Measurements from ENCODE around the gene BTRC.

Gene BTRC

DNA sequence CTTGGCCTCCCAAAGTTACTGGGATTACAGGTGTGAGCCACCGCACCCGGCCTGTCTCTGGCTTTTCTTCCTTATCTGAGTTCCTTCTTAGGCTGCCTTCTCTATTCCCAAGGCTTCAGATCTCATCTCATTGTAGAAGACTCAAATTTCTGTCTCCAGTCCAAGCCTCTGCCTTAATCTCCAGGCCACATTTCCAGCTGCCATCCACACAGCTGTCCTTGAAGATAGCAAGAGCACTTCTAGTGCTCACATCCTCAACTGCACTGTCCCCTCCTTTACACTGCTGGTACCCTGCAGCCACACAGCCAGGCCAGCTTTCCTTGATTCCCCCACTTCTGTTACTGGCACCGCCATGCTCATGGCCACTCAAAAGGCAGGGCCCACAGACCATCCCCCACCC, 198.5 kb downstream of the BTRC start:
- Histone ChIP-seq H3K27ac (ENCODE audit: insufficient read depth, low read depth, low read length, poor library complexity, severe bottlenecking) (no peak overlapping the region), H3K27me3 (ENCODE audit: control insufficient read depth, insufficient read depth, low read length, poor library complexity, severe bottlenecking) (no peaks in the 10 kb centered on the region), H3K36me3 (ENCODE audit: control insufficient read depth, insufficient read depth, low read length) (no peaks in the 10 kb centered on the region), H3K4me3 (ENCODE audit: insufficient read depth, low read depth, low read length) (no peak overlapping the region), H3K4me1 (ENCODE audit: control insufficient read depth, insufficient read depth, low read length) (no peaks in the 10 kb centered on the region), H3K9me3 (ENCODE audit: control insufficient read depth, low read length) (no peaks in the 10 kb centered on the region)
- WGBS, 2 experiments, result 94 to 95% methylated on average over 3 of the region's 3 CpGs

DNA sequence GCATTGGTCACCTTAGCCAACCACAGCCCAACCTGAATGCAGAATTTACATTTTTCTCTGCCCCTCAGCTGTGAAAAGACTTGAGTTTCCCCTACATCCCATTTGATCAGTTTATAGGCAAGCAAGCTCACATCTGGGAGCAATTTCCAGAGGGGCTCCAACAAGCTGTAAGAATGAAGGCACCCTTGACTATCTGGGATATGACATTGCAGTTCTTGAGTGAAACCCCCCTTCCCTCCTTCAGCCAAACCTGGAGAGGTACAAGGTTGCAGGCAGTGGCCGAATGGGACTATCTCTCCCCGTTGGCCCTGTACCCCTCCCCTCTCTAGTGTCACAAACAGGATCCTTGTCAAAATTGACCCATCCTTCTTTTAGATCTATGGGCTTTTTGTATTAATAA, 203.6 kb downstream of the BTRC start:
- Histone ChIP-seq H3K27me3 (ENCODE audit: control insufficient read depth, insufficient read depth, low read length, poor library complexity, severe bottlenecking) (no peaks in the 10 kb centered on the region), H3K36me3 (ENCODE audit: control insufficient read depth, insufficient read depth, low read length) (no peaks in the 10 kb centered on the region), H3K9me3 (ENCODE audit: control insufficient read depth, low read length) (no peaks in the 10 kb centered on the region), H3K4me3 (ENCODE audit: insufficient read depth, low read depth, low read length) (no peak overlapping the region), H3K4me1 (ENCODE audit: control insufficient read depth, insufficient read depth, low read length) (no peaks in the 10 kb centered on the region), H3K27ac (ENCODE audit: insufficient read depth, low read depth, low read length, poor library complexity, severe bottlenecking) (no peak overlapping the region)
- 93 to 95% methylated on average over 2 of the region's 2 CpGs for WGBS, 2 experiments

DNA sequence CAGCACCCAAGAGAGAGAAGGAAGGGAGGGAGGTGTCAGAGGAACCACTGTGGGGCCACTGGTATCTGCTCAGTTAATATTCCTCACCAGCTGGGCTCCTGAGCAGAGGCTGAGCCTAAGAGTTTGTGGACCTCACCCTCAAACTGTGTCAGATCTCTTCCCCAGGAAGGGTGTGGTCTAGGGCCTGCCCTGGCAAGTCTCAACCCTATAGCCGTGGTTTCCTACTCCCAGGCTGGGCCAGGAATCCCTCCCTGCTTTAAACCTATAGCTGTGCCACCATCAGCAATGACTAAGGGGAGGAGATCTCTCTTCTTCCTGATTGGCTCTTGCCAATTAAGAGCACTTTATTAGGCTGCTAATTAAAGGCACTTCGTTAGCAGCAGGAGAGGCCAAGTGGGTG, 204.2 kb downstream of the BTRC start:
- H3K27me3 ChIP-seq (ENCODE audit: control insufficient read depth, insufficient read depth, low read length, poor library complexity, severe bottlenecking), result no peaks in the 10 kb centered on the region
- no peaks in the 10 kb centered on the region for H3K36me3 ChIP-seq (ENCODE audit: control insufficient read depth, insufficient read depth, low read length)
- no peak overlapping the region for H3K27ac ChIP-seq (ENCODE audit: insufficient read depth, low read depth, low read length, poor library complexity, severe bottlenecking)
- H3K9me3 ChIP-seq (ENCODE audit: control insufficient read depth, low read length), result no peaks in the 10 kb centered on the region
- no peak overlapping the region for H3K4me3 ChIP-seq (ENCODE audit: insufficient read depth, low read depth, low read length)
- H3K4me1 ChIP-seq (ENCODE audit: control insufficient read depth, insufficient read depth, low read length), result no peaks in the 10 kb centered on the region
- 85 to 86% methylated on average over 2 of the region's 2 CpGs for WGBS, 2 experiments

DNA sequence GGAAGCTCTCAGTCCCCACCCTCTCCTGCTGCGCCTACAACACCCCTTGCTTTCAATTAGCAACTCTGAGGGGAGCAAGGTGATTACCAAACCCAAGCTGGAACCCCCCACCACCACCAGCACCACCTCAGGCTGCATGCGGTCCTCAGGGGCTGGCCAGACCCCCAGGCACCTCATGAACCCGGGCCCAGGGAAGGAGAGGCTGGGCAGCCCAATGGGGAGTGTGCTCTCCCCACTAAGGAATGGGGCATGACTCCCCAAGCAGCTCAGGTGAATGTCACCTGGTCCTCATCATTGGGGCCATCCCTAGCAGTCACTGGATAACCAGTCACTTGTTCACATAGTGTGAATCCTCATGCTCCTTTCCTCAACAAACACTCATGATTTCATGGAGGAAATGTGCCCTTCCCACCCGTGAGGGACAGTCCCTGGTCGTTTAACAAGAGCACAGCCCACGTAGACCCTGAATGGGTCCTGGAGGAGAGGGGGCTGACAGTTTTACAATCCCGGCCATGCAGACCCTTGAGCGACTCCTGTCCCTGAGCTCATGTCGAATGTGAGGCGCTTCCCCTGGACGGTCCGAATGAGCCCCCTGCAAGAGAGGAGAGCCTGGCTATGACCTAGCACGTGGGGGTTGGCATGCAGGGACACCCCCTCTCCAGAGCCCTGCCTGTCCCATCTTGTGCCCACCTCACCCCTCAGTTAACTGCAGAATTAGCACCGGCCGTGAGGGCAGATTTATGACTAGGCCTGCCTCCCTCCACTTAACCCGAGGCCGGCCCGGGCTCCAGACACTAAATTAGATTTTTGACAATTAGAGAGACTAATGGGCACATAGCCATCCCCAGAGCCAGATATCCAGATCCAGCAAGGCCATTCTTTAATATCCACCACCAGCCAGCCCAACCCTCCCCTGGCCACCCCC, 205.0 kb downstream of the BTRC start:
- Histone ChIP-seq H3K36me3 (ENCODE audit: control insufficient read depth, insufficient read depth, low read length) (no peaks in the 10 kb centered on the region), H3K4me3 (ENCODE audit: insufficient read depth, low read depth, low read length) (no peak overlapping the region), H3K27me3 (ENCODE audit: control insufficient read depth, insufficient read depth, low read length, poor library complexity, severe bottlenecking) (no peaks in the 10 kb centered on the region), H3K27ac (ENCODE audit: insufficient read depth, low read depth, low read length, poor library complexity, severe bottlenecking) (no peak overlapping the region), H3K4me1 (ENCODE audit: control insufficient read depth, insufficient read depth, low read length) (no peaks in the 10 kb centered on the region), H3K9me3 (ENCODE audit: control insufficient read depth, low read length) (no peaks in the 10 kb centered on the region)
- 92 to 93% methylated on average over 18 of the region's 18 CpGs for WGBS, 2 experiments

DNA sequence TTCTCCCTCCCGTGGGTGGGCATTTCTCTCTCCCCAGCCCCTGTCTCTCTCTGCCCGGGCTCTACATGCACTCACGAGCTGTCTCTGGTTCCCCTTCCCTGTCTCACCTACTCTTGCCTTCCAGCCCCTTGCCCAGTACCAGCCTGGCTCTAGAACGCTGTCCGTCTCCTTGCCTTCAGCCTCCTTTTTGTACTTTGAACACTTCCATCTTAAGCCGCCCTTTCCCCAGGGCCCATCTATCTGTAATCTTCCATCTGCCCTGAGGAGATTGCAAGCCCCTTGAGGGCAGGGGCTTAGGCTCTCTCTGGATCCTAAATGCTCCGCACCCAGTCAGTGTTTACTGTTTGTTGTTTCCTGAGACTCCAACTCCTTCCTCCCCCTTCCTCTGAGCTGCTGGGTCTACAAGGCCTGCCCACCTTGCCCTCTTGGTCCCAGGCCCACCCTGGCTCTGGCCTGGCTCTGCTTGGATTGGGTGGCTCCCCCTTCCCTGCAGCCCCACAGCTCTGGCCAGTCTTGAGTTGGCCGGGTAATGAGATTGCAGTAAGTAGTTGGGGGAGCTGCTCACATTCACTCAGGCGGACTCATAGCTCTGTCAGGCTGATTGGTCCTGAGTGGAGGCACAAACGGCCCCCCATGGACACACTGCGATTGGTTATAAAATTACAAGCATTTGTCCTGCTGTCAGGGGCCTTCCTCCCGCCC, 205.8 kb downstream of the BTRC start:
- no peak overlapping the region for H3K4me3 ChIP-seq (ENCODE audit: insufficient read depth, low read depth, low read length)
- H3K27me3 ChIP-seq (ENCODE audit: control insufficient read depth, insufficient read depth, low read length, poor library complexity, severe bottlenecking), result no peaks in the 10 kb centered on the region
- no peaks in the 10 kb centered on the region for H3K4me1 ChIP-seq (ENCODE audit: control insufficient read depth, insufficient read depth, low read length)
- H3K9me3 ChIP-seq (ENCODE audit: control insufficient read depth, low read length), result no peaks in the 10 kb centered on the region
- WGBS, 2 experiments, result 89 to 93% methylated on average over 12 of the region's 12 CpGs
- no peaks in the 10 kb centered on the region for H3K36me3 ChIP-seq (ENCODE audit: control insufficient read depth, insufficient read depth, low read length)
- no peak overlapping the region for H3K27ac ChIP-seq (ENCODE audit: insufficient read depth, low read depth, low read length, poor library complexity, severe bottlenecking)

DNA sequence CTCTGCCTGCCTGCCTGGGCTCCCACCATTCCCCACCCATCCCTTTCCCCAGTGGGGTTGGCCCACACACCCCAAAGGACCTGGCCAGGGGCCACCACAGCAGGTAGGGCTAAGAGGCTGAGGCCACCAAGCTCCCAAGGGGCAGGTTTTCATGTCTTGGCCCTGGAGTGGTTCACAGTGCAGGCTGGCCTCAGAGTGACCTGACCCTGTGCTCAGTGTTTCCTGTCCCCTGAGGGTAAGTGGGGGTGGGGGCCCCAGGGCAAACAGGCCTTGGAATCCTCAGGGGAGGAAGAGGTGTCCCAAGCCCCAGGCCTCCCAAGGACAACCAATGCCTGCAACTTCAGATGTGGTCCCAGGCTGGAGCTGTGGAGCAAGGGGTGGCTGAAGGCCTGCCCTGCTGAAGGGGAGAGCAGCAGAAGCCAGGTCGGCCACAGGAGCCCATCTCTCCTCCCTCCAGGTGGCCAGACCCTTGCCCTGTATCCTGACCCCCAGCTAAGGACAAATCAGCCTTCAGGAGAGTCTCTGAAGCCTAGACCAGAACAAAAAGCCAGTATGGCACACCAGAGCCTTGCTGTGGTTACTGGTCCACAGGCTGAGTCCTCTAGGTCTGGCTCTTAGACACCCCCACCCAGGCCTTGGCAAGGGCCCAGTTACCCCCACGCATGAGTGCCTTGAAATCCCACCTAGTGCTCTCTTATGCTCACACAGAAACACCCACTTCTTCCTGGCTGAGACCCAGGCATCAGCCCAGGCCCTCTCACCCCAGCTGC, 206.5 kb downstream of the BTRC start:
- Histone ChIP-seq H3K27ac (ENCODE audit: insufficient read depth, low read depth, low read length, poor library complexity, severe bottlenecking) (no peak overlapping the region), H3K27me3 (ENCODE audit: control insufficient read depth, insufficient read depth, low read length, poor library complexity, severe bottlenecking) (peaks cover 2% of the 10 kb centered on the region), H3K4me1 (ENCODE audit: control insufficient read depth, insufficient read depth, low read length) (no peaks in the 10 kb centered on the region), H3K36me3 (ENCODE audit: control insufficient read depth, insufficient read depth, low read length) (no peaks in the 10 kb centered on the region), H3K4me3 (ENCODE audit: insufficient read depth, low read depth, low read length) (no peak overlapping the region), H3K9me3 (ENCODE audit: control insufficient read depth, low read length) (no peaks in the 10 kb centered on the region)
- 82 to 89% methylated on average over 2 of the region's 2 CpGs for WGBS, 2 experiments

DNA sequence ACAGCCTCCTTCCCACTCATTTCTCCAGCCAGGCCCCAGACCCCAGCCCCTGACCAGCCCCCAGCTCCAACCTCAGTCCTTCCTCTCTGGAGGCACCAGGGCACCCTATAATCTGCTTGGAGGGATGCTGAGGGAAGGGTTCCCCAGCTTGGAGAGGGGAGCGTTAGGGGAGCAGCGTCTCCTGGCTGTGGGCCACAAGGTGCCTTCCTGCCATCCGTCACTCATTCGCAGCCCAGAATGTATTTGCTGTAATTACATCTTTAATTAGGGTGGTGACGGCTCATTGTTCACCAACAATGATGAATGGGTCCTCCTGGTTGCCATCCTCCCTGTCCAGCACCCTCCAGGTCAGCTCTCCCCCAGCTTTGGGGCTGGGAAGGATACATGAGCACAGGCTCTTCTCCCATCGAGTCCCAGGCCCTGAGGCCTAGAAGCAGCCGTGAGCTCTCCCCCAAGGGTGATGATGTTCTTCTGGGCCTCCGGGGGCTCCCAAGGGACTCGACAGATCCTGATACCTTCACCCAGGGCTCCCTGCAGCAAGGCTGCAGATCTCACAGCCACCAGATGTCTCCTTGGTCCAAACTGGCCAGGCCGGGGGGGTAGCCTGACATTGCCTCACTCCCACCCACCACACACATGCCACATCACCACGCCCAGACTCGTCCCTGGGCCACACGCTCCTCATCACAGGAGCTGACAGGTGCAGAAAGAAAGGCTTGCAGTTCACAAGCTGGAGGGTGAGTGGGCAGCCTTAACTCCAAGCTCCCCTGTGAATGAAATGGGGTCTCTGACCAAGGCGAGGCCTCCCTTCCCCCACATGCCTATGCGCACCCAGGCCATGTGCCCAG, 207.3 kb downstream of the BTRC start:
- Histone ChIP-seq H3K4me1 (ENCODE audit: control insufficient read depth, insufficient read depth, low read length) (no peaks in the 10 kb centered on the region), H3K4me3 (ENCODE audit: insufficient read depth, low read depth, low read length) (no peak overlapping the region), H3K36me3 (ENCODE audit: control insufficient read depth, insufficient read depth, low read length) (no peaks in the 10 kb centered on the region), H3K27ac (ENCODE audit: insufficient read depth, low read depth, low read length, poor library complexity, severe bottlenecking) (no peak overlapping the region), H3K27me3 (ENCODE audit: control insufficient read depth, insufficient read depth, low read length, poor library complexity, severe bottlenecking) (peaks cover 10% of the 10 kb centered on the region), H3K9me3 (ENCODE audit: control insufficient read depth, low read length) (no peaks in the 10 kb centered on the region)
- 93 to 94% methylated on average over 15 of the region's 15 CpGs for WGBS, 2 experiments

DNA sequence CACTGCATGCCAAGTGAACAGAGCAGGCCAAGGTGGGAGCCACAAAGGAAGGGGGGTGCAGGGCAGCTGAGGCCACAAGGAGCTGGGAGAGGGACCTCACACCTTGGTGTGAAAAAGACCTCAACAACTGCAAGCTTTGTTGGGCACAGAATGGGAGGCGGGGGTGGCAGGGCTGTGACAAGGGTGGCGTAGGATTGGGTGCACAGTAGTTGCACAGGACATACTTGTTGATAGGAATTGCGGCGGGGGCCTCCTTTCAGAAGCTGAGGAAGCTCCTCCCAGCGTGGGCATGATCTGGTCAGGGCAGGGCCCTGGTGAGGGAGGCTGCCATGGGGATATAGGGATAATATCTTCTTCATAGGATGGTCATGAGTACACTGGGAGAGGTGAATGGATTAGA, 208.3 kb downstream of the BTRC start:
- H3K27me3 ChIP-seq (ENCODE audit: control insufficient read depth, insufficient read depth, low read length, poor library complexity, severe bottlenecking), result peaks cover 19% of the 10 kb centered on the region
- H3K36me3 ChIP-seq (ENCODE audit: control insufficient read depth, insufficient read depth, low read length), result no peaks in the 10 kb centered on the region
- H3K9me3 ChIP-seq (ENCODE audit: control insufficient read depth, low read length), result no peaks in the 10 kb centered on the region
- 95 to 97% methylated on average over 5 of the region's 5 CpGs for WGBS, 2 experiments
- no peaks in the 10 kb centered on the region for H3K4me1 ChIP-seq (ENCODE audit: control insufficient read depth, insufficient read depth, low read length)
- no peak overlapping the region for H3K27ac ChIP-seq (ENCODE audit: insufficient read depth, low read depth, low read length, poor library complexity, severe bottlenecking)
- H3K4me3 ChIP-seq (ENCODE audit: insufficient read depth, low read depth, low read length), result no peak overlapping the region

DNA sequence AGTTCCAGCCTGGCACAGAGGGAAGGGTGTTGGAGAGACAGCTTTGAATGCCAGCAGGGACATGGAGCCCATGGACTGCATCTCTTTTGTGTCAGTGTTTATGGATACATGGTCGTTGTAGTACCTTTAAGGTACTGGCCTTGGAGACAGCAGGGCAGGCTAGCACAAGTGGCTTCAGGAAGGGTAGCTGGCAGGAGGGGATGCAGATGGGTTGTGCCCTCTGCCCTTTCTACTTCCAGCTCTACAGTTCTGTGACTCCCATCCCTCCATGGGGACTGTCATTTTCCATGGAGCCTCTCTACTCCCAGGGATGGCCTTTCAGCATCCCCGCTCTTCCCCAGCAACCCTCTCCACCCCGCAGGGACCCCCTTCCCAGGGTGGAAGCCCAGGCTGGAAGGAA, 209.0 kb downstream of the BTRC start:
- peaks cover 27% of the 10 kb centered on the region for H3K27me3 ChIP-seq (ENCODE audit: control insufficient read depth, insufficient read depth, low read length, poor library complexity, severe bottlenecking)
- H3K4me1 ChIP-seq (ENCODE audit: control insufficient read depth, insufficient read depth, low read length), result no peaks in the 10 kb centered on the region
- no peak overlapping the region for H3K4me3 ChIP-seq (ENCODE audit: insufficient read depth, low read depth, low read length)
- no peaks in the 10 kb centered on the region for H3K36me3 ChIP-seq (ENCODE audit: control insufficient read depth, insufficient read depth, low read length)
- 82 to 88% methylated on average over 2 to 3 of the region's 3 CpGs for whole genome bisulfite sequencing, 2 experiments
- H3K9me3 ChIP-seq (ENCODE audit: control insufficient read depth, low read length), result no peaks in the 10 kb centered on the region
- no peak overlapping the region for H3K27ac ChIP-seq (ENCODE audit: insufficient read depth, low read depth, low read length, poor library complexity, severe bottlenecking)
